ENCODE data around the gene ARL6.
A peak's percentile ranks its signal among the peaks of the same experiment; 100 is the strongest.

- TF ChIP-seq CTCF (conservative IDR thresholded peaks at IDR 0.05): peak; percentile 78
- TF ChIP-seq ZFX (IDR thresholded peaks at IDR 0.05): no peak
These were observed 29.0 kb downstream of the ARL6 start for GRCh38 chr3:97793420-97794019.
